ENCODE data around the gene PSMA6. TPM values are rescaled to one million over a fixed set of nuclear protein-coding genes. Genes with fewer than 3 reads are reported as not detected.

The PSMA6 gene
- total and polyA plus RNA-seq, 2 of the 13 experiments (the other 11 are each of a cell fraction or from before 2014, with no cell fraction given): 525 to 1,109 TPM

DNA sequence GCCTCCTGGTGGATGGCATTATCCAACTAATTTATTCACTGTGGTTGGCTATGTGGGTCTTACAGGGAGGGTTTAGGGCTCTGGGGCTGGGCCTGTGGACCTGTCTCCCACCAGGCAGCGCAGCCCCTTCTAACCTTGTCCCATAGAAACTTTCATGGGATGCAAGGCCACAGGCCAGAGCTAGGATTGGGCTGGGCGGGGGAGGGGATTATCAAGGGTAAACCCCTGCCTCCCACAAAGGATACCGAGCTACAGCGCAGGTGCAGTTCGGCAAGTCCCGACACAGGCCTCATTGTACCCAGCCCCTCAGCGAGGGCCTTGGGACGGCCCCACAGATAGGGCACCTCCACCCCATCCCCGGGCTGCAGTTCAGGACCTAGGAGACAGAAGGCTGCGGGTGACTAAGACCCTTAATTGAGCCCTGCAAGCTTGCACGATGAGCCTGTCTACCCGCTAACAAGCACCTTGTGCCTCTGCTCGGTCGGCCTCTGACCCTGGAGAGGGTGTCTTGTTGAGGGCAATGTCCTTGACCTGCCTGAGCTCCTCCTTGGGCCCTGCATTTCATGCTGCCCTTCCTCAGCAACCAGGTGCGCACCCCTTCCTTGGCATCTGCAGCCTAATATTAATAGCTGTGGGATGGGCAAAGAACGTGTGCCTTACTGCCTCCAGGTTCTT lies 46.7 kb downstream of the PSMA6 start:
- Histone ChIP-seq H2AFZ (ENCODE audit: low read length) (no peak overlapping the region), H3K27ac (ENCODE audit: extremely low read length, insufficient read depth, low read length) (no peak overlapping the region), H4K20me1 (ENCODE audit: insufficient read depth, low read length) (no peaks in the 10 kb centered on the region), H3K4me1 (ENCODE audit: insufficient read depth, low read length) (peaks cover 90% of the 10 kb centered on the region), H3K36me3 (replicated peaks in 1 of 2; ENCODE audit: control insufficient read depth in 1 of 2, insufficient read depth in 2 of 2, low read length in 2 of 2) (no peaks in the 10 kb centered on the region), H3K27me3 (ENCODE audit: control insufficient read depth in 1 of 2, insufficient read depth in 2 of 2, low read length in 2 of 2) (peaks cover 0 to 3% of the 10 kb centered on the region in 2 experiments; a peak in 2 of 5 replicates), H3K79me2 (ENCODE audit: insufficient read depth, low read length) (no peaks in the 10 kb centered on the region), H3K4me2 (ENCODE audit: low read depth, low read length) (no peak overlapping the region), H3K9me3 (ENCODE audit: low read length) (no peaks in the 10 kb centered on the region), H3K4me3 (replicated peaks in 1 of 3; ENCODE audit: insufficient read depth in 1 of 3, low read depth in 2 of 3, low read length in 3 of 3) (no peak overlapping the region), H3K9ac (ENCODE audit: insufficient read depth, low read depth, low read length) (no peak overlapping the region)
- ChIA-PET POLR2A (interaction anchor here (0.8 to 15.5 kb wide), 10 partner anchors 8 to 62 kb away, joined by 3 to 473 read pairs (median 6); partner anchors contain the start of genes NFKBIA and PSMA6), CTCF (ENCODE audit: low intra/inter-chr PET ratio, low total read pairs) (no interaction called here)
- 53% methylated on average over 16 of the region's 16 CpGs for WGBS (ENCODE audit: low lambda C conversion rate)
- BruUV-seq (replicated peaks): no TSS peak
- in situ Hi-C loops (cut with HindIII; ENCODE audit: extremely low pct_ligation_motif_present, low pct_unique_long_range_greater_than_20kb) (no loop called here), intact Hi-C loops (cut with micrococcal nuclease; ENCODE audit: unreplicated experiment) (loop anchor here (5.0 kb wide), 2 partner anchors 197 to 357 kb away; partner anchors contain the start of gene SRP54)
- FAIRE-seq: no peak
- no peak for ATAC-seq
- DNase-seq (ENCODE audit: low spot score): no peak
- TF ChIP-seq NFE2L2 (IDR thresholded peaks at IDR 0.05; ENCODE audit: low read length) (no peak), ZNF687 (CRISPR knock-in tag; IDR thresholded peaks at IDR 0.05) (peak; percentile 23), MAZ (IDR thresholded peaks at IDR 0.05; ENCODE audit: borderline replicate concordance, low read depth, low read length) (no peak), MAZ (CRISPR knock-in tag; IDR thresholded peaks at IDR 0.05; ENCODE audit: low read depth) (no peak), PHB2 (IDR thresholded peaks at IDR 0.05; ENCODE audit: partially characterized antibody) (no peak), RXRA (CRISPR knock-in tag; IDR thresholded peaks at IDR 0.05) (peak; percentile 18; the same call in 1 of the 2 replicates), ZBTB21 (CRISPR knock-in tag; IDR thresholded peaks at IDR 0.05) (no peak), POGK (CRISPR knock-in tag; conservative IDR thresholded peaks at IDR 0.05) (no peak), ZSCAN25 (CRISPR knock-in tag; IDR thresholded peaks at IDR 0.05) (no peak), ZSCAN22 (CRISPR knock-in tag; IDR thresholded peaks at IDR 0.05) (no peak), EEA1 (CRISPR knock-in tag; IDR thresholded peaks at IDR 0.05; ENCODE audit: borderline replicate concordance) (no peak), ZNF563 (CRISPR knock-in tag; IDR thresholded peaks at IDR 0.05) (no peak), NR0B2 (CRISPR knock-in tag; IDR thresholded peaks at IDR 0.05) (no peak), KDM1A (CRISPR knock-in tag; IDR thresholded peaks at IDR 0.05) (no peak), FOXP1 (IDR thresholded peaks at IDR 0.05) (no peak), FOXP1 (CRISPR knock-in tag; IDR thresholded peaks at IDR 0.05) (no peak), ZNF33B (CRISPR knock-in tag; IDR thresholded peaks at IDR 0.05) (no peak), EP300 (IDR thresholded peaks at IDR 0.05; ENCODE audit: low read depth in 2 of 2, low read length in 2 of 2) (no peak), EP300 (CRISPR knock-in tag; IDR thresholded peaks at IDR 0.05; ENCODE audit: borderline replicate concordance) (0 out of 2 replicates have a peak, but pooled peaks have one; percentile 17)
